ENCODE measurements around the gene MTMR10. TPM values are rescaled to one million over a fixed set of nuclear protein-coding genes. Genes with fewer than 3 reads are reported as not detected.

Gene MTMR10
- 29.2 TPM for total RNA-seq

GRCh38 chr15:30991255-30992235 is at the start of gene MTMR10:
Gene MTMR10 (minus strand): TSS chr15:30991628. CDS start chr15:30991506, 122 bp downstream.
- DNase-seq (ENCODE audit: extremely low spot score in 2 of 2) = peak in 1 of 2 donors; percentile 90
- intact Hi-C loops (cut with DNase I) = no loop called here

DNA sequence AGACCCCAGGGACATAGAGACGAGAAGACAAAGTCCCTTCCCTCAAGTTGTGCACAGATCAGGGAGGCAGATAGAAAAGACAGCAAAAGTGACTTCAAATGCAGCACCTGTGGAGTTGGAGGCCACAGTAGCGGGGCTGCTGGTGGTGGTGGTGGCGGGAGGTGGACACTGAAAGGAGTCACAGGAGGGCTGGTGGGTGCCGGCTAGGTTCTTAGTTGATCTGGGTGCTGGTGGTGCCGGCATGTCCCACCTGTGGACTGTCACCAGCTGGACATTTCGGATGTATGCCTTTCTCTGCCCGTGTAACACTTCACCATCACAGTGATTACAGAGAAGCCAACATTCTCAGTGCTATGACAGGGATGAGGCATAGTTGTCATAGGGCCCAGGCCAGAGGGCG is 49.2 kb upstream of the MTMR10 start:
- intact Hi-C loops (cut with DNase I) = no loop called here
- H3K27me3 ChIP-seq = no peaks in the 10 kb centered on the region
- H3K27ac ChIP-seq = no peak overlapping the region
- H3K4me1 ChIP-seq = no peaks in the 10 kb centered on the region
- no peak for TF ChIP-seq CTCF (IDR thresholded peaks at IDR 0.05)
- no peak for TF ChIP-seq POLR2AphosphoS5 (IDR thresholded peaks at IDR 0.05; ENCODE audit: insufficient read depth in 1 of 2, low read depth in 1 of 2)
- no peak for TF ChIP-seq POLR2A (IDR thresholded peaks at IDR 0.05)
- no peaks in the 10 kb centered on the region for H3K9me3 ChIP-seq
- H3K4me3 ChIP-seq = no peak overlapping the region
- DNase-seq (ENCODE audit: extremely low spot score in 2 of 2) = no peak
- H3K36me3 ChIP-seq = no peaks in the 10 kb centered on the region

More at GRCh38 chr15:30991255-30992235, at the start of gene MTMR10:
- Histone ChIP-seq H3K4me1 (peaks cover 41% of the 10 kb centered on the region), H3K36me3 (peaks cover 0 to 3% of the 10 kb centered on the region in 2 donors), H3K27me3 (no peaks in the 10 kb centered on the region), H3K4me3 (peak within 1 kb of the TSS; percentile 91 to 99), H3K9me3 (no peaks in the 10 kb centered on the region), H3K27ac (peak within 1 kb of the TSS; percentile 96)
- TF ChIP-seq POLR2A (IDR thresholded peaks at IDR 0.05) = peak in 1 of 2 donors; percentile 76
- TF ChIP-seq POLR2AphosphoS5 (IDR thresholded peaks at IDR 0.05; ENCODE audit: insufficient read depth in 1 of 2, low read depth in 1 of 2) = peak in 1 of 2 donors; percentile 75
- TF ChIP-seq CTCF (IDR thresholded peaks at IDR 0.05) = no peak

DNA sequence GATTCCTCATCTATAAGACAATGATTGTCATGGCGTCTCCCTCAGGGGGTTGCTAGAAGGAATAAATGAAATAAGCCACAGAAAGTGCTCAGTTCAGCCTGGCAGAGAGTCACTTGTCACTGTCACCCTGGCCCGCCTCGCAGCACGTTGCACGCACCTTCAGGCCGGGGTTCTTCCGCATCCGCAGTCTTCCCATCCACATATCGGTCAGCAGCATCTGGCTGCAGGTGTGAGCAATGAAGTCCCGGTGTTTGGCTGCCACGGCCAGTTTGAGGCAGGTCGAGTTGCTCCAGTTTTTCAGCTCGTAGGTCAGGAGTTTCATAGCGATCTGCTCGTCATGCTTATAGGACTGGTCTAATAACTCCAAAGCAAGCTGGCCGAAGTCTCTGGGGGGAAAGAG is 48.5 kb upstream of the MTMR10 start:
- H3K4me3 ChIP-seq = no peak overlapping the region
- H3K27ac ChIP-seq = no peak overlapping the region
- DNase-seq (ENCODE audit: extremely low spot score in 2 of 2) = no peak
- no peak for TF ChIP-seq CTCF (IDR thresholded peaks at IDR 0.05)
- no peak for TF ChIP-seq POLR2AphosphoS5 (IDR thresholded peaks at IDR 0.05; ENCODE audit: insufficient read depth in 1 of 2, low read depth in 1 of 2)
- TF ChIP-seq POLR2A (IDR thresholded peaks at IDR 0.05) = no peak
- H3K36me3 ChIP-seq = no peaks in the 10 kb centered on the region
- no peaks in the 10 kb centered on the region for H3K27me3 ChIP-seq
- H3K9me3 ChIP-seq = no peaks in the 10 kb centered on the region
- intact Hi-C loops (cut with DNase I) = no loop called here
- no peaks in the 10 kb centered on the region for H3K4me1 ChIP-seq

GRCh38 chr15:31037731-31038477 is 46.5 kb upstream of the MTMR10 start:
- Histone ChIP-seq H3K9me3 (no peaks in the 10 kb centered on the region), H3K4me1 (peaks cover 9% of the 10 kb centered on the region), H3K27ac (no peak overlapping the region), H3K27me3 (no peaks in the 10 kb centered on the region), H3K36me3 (no peaks in the 10 kb centered on the region), H3K4me3 (no peak overlapping the region)
- intact Hi-C loops (cut with DNase I) = no loop called here
- TF ChIP-seq CTCF (IDR thresholded peaks at IDR 0.05) = no peak
- TF ChIP-seq POLR2A (IDR thresholded peaks at IDR 0.05) = no peak
- no peak for TF ChIP-seq POLR2AphosphoS5 (IDR thresholded peaks at IDR 0.05; ENCODE audit: insufficient read depth in 1 of 2, low read depth in 1 of 2)
- no peak for DNase-seq (ENCODE audit: extremely low spot score in 2 of 2)

All from vagina (tissue), 2 donors.